Right lobe of liver (tissue), 6 donors: ENCODE data around the gene MBP. TPM values are rescaled to one million over a fixed set of nuclear protein-coding genes. Genes with fewer than 3 reads are reported as not detected.

Source experiments
- ATAC-seq, 4 donors: fragments of 200-7000 bp; cut with Tn5 transposase; one replicate each; pipeline ENCODE4 v1.9.1; 2020; ENCODE audit warnings: mild to moderate bottlenecking in 4 of 4, moderate library complexity in 4 of 4
- DNase-seq, 3 donors: peaks; one replicate each; pipeline ENCODE4 v3.0.0-alpha.2; 2020
- H3K27ac ChIP-seq, 3 donors: fragments of 200-600 bp; one replicate each; pipeline ENCODE4 v1.8.0; 2022
- H3K27me3 ChIP-seq, 2 donors: fragments of 200-600 bp; one replicate each; pipeline ENCODE4 v1.8.0; 2022
- H3K36me3 ChIP-seq, 4 donors: fragments of 200-600 bp; sonication (generic) in 1 of 4; one replicate each; pipeline versions ENCODE4 v1.5.1 to v1.8.0; 2017 to 2022; ENCODE audit warnings: control low read depth in 1 of 4
- H3K4me1 ChIP-seq, 4 donors: fragments of 200-600 bp; sonication (generic) in 1 of 4; one replicate each; pipeline versions ENCODE4 v1.5.1 to v1.8.0; 2017 to 2022; ENCODE audit warnings: control low read depth in 1 of 4
- H3K4me3 ChIP-seq, 3 donors: fragments of 200-600 bp; one replicate each; pipeline ENCODE4 v1.8.0; 2022
- H3K9me3 ChIP-seq, 4 donors: fragments of 200-600 bp; sonication (generic) in 1 of 4; one replicate each; pipeline versions ENCODE4 v1.5.1 to v1.8.0; 2017 to 2022; ENCODE audit warnings: control low read depth in 1 of 4
- POLR2A ChIP-seq: fragments of 450-650 bp; IDR thresholded peaks from one replicate; pipeline ENCODE4 v1.6.1; 2017; ENCODE audit warnings: antibody characterized with exemption, mild to moderate bottlenecking
- WGBS: methylation state at CpG from one replicate; pipeline ENCODE4 v1.1.6; 2018; ENCODE audit warnings: low coverage, low lambda C conversion rate; ENCODE audit not compliant: insufficient coverage; ENCODE audit errors: missing lambda C conversion rate; 5-methylcytosine and 5-hydroxymethylcytosine counted together
- intact Hi-C, 2 donors: fragments of 100-400 bp; cut with DNase I; formaldehyde crosslinking; loops; one replicate each; pipeline versions ENCODE4 v1.11.2 to v1.14.1; 2022
- total RNA-seq, 6 experiments: library from RNA; depleted of rRNA in 2 of 6; stranded (reverse); fragments of >200 nt in 2 of 6; fragmentation: NEBNext Ultra II Directional in 3 of 6; extraction: Animal tissue kit (Norgen Biotek cat#: 25700) in 3 of 6; gene quantifications; one replicate each; pipeline versions ENCODE4 v1.1.0 to v1.2.4, GENCODE V29; 2016 to 2023
- TF ChIP-seq, protein P1 (sequence below), 4 donors: fragments of 200-600 bp in 3 of 4; fragments of 450-650 bp in 1 of 4; IDR thresholded peaks; one replicate each; pipeline versions ENCODE4 v1.5.1 to v1.8.0; 2016 to 2022; ENCODE audit warnings: antibody characterized with exemption in 4 of 4, mild to moderate bottlenecking in 2 of 4
- donor health status: DM: no; HTN: yes; CAD: no.
- donor health status: DM: no; HTN: no; CAD: no.
- donor health status: DM: no; HTN: no; CAD: no.
- donor health status: DM: no; HTN: yes; CAD: no.
- donor health status: DM: no; HTN: yes; CAD: no.

The MBP gene
- total RNA-seq, 6 experiments from 2014 or later, result 24.0 to 40.8 (median 27.6) TPM

GRCh38 chr18:77098538-77099174, 33.9 kb downstream of the MBP start:
- DNase-seq (no peak), ATAC-seq (no peak)
- no peak for TF ChIP-seq POLR2A
- TF ChIP-seq, protein P1, sequence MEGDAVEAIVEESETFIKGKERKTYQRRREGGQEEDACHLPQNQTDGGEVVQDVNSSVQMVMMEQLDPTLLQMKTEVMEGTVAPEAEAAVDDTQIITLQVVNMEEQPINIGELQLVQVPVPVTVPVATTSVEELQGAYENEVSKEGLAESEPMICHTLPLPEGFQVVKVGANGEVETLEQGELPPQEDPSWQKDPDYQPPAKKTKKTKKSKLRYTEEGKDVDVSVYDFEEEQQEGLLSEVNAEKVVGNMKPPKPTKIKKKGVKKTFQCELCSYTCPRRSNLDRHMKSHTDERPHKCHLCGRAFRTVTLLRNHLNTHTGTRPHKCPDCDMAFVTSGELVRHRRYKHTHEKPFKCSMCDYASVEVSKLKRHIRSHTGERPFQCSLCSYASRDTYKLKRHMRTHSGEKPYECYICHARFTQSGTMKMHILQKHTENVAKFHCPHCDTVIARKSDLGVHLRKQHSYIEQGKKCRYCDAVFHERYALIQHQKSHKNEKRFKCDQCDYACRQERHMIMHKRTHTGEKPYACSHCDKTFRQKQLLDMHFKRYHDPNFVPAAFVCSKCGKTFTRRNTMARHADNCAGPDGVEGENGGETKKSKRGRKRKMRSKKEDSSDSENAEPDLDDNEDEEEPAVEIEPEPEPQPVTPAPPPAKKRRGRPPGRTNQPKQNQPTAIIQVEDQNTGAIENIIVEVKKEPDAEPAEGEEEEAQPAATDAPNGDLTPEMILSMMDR (IDR thresholded peaks at IDR 0.05), result no peak
- Histone ChIP-seq H3K4me1 (peaks cover 0 to 17% (median 13%) of the 10 kb centered on the region in 4 donors), H3K27me3 (no peaks in the 10 kb centered on the region), H3K36me3 (peaks cover 0 to 10% (median 0%) of the 10 kb centered on the region in 4 donors), H3K4me3 (no peak overlapping the region), H3K9me3 (no peaks in the 10 kb centered on the region), H3K27ac (peak overlapping the region in 1 of 3 donors; percentile 35)
- intact Hi-C loops, result no loop called here
- 65% methylated on average over 15 of the region's 17 CpGs for WGBS

- intact Hi-C loops, result no loop called here
- Histone ChIP-seq H3K27ac (peak overlapping the region in 1 of 3 donors; percentile 1), H3K9me3 (no peaks in the 10 kb centered on the region), H3K36me3 (peaks cover 0 to 10% (median 0%) of the 10 kb centered on the region in 4 donors), H3K4me1 (peaks cover 0 to 11% (median 7%) of the 10 kb centered on the region in 4 donors), H3K4me3 (no peak overlapping the region), H3K27me3 (no peaks in the 10 kb centered on the region)
- no peak for TF ChIP-seq POLR2A
- TF ChIP-seq, protein P1 (IDR thresholded peaks at IDR 0.05), result no peak
- ATAC-seq, result no peak
- no peak for DNase-seq
- WGBS, result 60% methylated on average over 2 of the region's 2 CpGs
Measured at GRCh38 chr18:77098029-77098428, 34.6 kb downstream of the MBP start.

DNA sequence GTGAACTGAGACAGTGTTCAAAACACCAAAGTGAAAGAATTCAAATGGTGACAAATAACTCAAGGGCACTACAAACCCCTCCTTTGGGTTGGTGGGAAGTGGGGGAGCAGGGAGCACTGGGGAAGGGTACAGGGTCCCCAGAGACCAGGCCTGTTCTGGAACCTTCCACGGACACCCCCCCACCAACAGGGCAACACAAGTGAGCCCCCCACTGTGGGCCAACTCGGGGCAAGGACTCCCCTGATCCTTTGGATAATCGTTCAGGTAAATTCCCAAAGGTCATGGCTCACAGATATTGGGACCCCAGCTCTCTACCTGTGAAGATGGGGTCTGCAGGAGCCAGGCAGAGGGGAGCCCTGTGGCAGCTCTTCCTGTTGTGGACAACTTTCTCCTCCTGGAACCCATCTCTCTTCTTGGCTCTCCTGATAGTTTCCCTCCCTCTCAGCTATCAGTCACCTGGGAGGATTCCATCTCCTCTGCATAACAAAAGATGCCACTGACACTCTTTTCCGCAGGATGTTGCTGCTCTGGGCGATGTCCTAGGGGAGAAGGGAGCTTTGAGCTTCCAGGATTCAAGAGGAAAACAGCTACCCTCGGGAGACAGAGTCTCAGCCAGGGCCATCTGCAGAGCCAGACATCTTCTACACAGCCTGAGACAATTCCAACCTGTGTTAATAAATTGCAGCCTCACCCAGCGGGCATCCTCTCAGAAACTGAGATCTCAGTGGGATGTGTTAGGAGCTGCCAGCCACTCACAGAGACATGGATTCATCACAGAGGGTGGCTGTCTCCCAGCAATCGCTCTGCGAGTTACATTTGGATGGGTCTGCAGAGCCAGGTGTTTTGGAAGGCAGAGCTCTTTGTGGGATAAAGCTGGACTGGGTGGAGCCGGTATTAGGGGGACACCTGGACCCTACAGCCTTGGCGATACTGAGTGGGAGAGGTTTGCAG, 35.4 kb downstream of the MBP start:
- 68% methylated on average over 4 of the region's 11 CpGs for WGBS
- Histone ChIP-seq H3K27me3 (no peaks in the 10 kb centered on the region), H3K4me1 (peaks cover 0 to 6% (median 3%) of the 10 kb centered on the region in 4 donors), H3K4me3 (no peak overlapping the region), H3K9me3 (no peaks in the 10 kb centered on the region), H3K36me3 (peaks cover 0 to 10% (median 0%) of the 10 kb centered on the region in 4 donors), H3K27ac (peak overlapping the region in 1 of 3 donors; percentile 1)
- ATAC-seq (no peak), DNase-seq (no peak)
- intact Hi-C loops, result no loop called here
- TF ChIP-seq, protein P1 (IDR thresholded peaks at IDR 0.05), result no peak
- no peak for TF ChIP-seq POLR2A

GRCh38 chr18:77095391-77096371, 36.9 kb downstream of the MBP start:
- DNase-seq (no peak), ATAC-seq (no peak)
- TF ChIP-seq POLR2A, result no peak
- TF ChIP-seq, protein P1 (IDR thresholded peaks at IDR 0.05), result no peak
- Histone ChIP-seq H3K4me3 (no peak overlapping the region), H3K27me3 (no peaks in the 10 kb centered on the region), H3K9me3 (no peaks in the 10 kb centered on the region), H3K27ac (peak overlapping the region in 2 of 3 donors; percentile 9 to 26), H3K36me3 (peaks cover 0 to 10% (median 0%) of the 10 kb centered on the region in 4 donors), H3K4me1 (no peaks in the 10 kb centered on the region)
- intact Hi-C loops, result no loop called here
- 71% methylated on average over 9 of the region's 13 CpGs for WGBS
